Natural killer cell (primary cell): ENCODE data around the gene ADAMTSL5. TPM values are rescaled to one million over a fixed set of nuclear protein-coding genes. Genes with fewer than 3 reads are reported as not detected.

Experiments
- ATAC-seq, 3 donors: fragments of 150-1000 bp in 2 of 3; fragments of 200-7000 bp in 1 of 3; cut with Tn5 transposase; 1 replicate in 1 of 3; 2 replicates in 2 of 3; pipeline ENCODE4 v1.10.0; 2021; ENCODE audit warnings: mild to moderate bottlenecking in 2 of 3, moderate library complexity in 2 of 3
- DNase-seq, 2 donors: peaks; one replicate each; pipeline versions ENCODE4 v3.0.0 to v3.0.0-alpha.2; 2013 to 2021; ENCODE audit warnings: mixed read lengths in 1 of 2
- H3K27ac ChIP-seq: one replicate; pipeline ENCODE4 v1.5.1; 2013; ENCODE audit warnings: mild to moderate bottlenecking, low read length
- H3K27me3 ChIP-seq: one replicate; pipeline ENCODE4 v1.6.1; 2013; ENCODE audit warnings: low read length; ENCODE audit not compliant: control insufficient read depth, insufficient read depth
- H3K36me3 ChIP-seq: one replicate; pipeline ENCODE4 v1.6.1; 2013; ENCODE audit warnings: low read length; ENCODE audit not compliant: control insufficient read depth, insufficient read depth
- H3K4me1 ChIP-seq: one replicate; pipeline ENCODE4 v1.6.1; 2013; ENCODE audit warnings: low read length; ENCODE audit not compliant: control insufficient read depth, insufficient read depth
- H3K4me3 ChIP-seq: one replicate; pipeline ENCODE4 v1.5.1; 2013; ENCODE audit warnings: low read length
- H3K9me3 ChIP-seq: one replicate; pipeline ENCODE4 v1.6.1; 2013; ENCODE audit warnings: low read length; ENCODE audit not compliant: control insufficient read depth, insufficient read depth
- H3K27ac Mint-ChIP-seq, 2 donors: one replicate each; pipeline ENCODE4 v1.8.0; 2022; ENCODE audit warnings: mild to moderate bottlenecking in 2 of 2, mixed read lengths in 2 of 2, moderate library complexity in 1 of 2
- H3K27me3 Mint-ChIP-seq, 2 donors: one replicate each; pipeline ENCODE4 v1.8.0; 2022; ENCODE audit warnings: low read depth in 2 of 2, mixed read lengths in 2 of 2
- H3K36me3 Mint-ChIP-seq: one replicate; pipeline ENCODE4 v1.8.0; 2022; ENCODE audit warnings: mixed read lengths
- H3K4me1 Mint-ChIP-seq, 2 donors: one replicate each; pipeline ENCODE4 v1.8.0; 2022; ENCODE audit warnings: mixed read lengths in 2 of 2
- H3K4me3 Mint-ChIP-seq: one replicate; pipeline ENCODE4 v1.8.0; 2022; ENCODE audit warnings: mild to moderate bottlenecking, moderate library complexity, mixed read lengths
- H3K9me3 Mint-ChIP-seq, 2 donors: one replicate each; pipeline ENCODE4 v1.8.0; 2022; ENCODE audit warnings: mixed read lengths in 2 of 2
- CTCF ChIP-seq: fragments of 200-600 bp; IDR thresholded peaks from one replicate; pipeline ENCODE4 v1.8.0; 2022; ENCODE audit warnings: antibody characterized with exemption
- WGBS: methylation state at CpG from one replicate; pipeline ENCODE4 v1.1.7; 2013; ENCODE audit warnings: missing lambda C conversion rate; ENCODE audit not compliant: insufficient coverage; 5-methylcytosine and 5-hydroxymethylcytosine counted together
- intact Hi-C: fragments of 100-400 bp; cut with micrococcal nuclease; formaldehyde crosslinking; loops from one replicate; pipeline ENCODE4 v1.14.2; 2022
- total RNA-seq, 4 donors: library from RNA; stranded (reverse); fragments of 120-200 nt in 1 of 4; gene quantifications; one replicate each; pipeline versions ENCODE4 v1.2.3 to v1.2.4, GENCODE V29; 2013 to 2022

ADAMTSL5 gene
- total RNA-seq, 3 donors from 2014 or later (not counting 1 experiment from before 2014, with no cell fraction given), result 0.70 to 2.5 (median 1.0) TPM

GRCh38 chr19:1514986-1515721 lies 2.3 kb upstream of the ADAMTSL5 start:
- intact Hi-C loops, result no loop called here
- no peaks in the 10 kb centered on the region for H3K9me3 ChIP-seq
- peaks cover 12% of the 10 kb centered on the region for H3K27me3 ChIP-seq
- H3K36me3 ChIP-seq, result no peaks in the 10 kb centered on the region
- H3K27ac Mint-ChIP-seq, result no peak overlapping the region
- H3K27me3 Mint-ChIP-seq, result peaks cover under 1 to 11% of the 10 kb centered on the region in 2 donors
- no peak overlapping the region for H3K4me3 ChIP-seq
- H3K4me3 Mint-ChIP-seq, result no peak overlapping the region
- H3K4me1 ChIP-seq, result peaks cover 17% of the 10 kb centered on the region
- peaks cover 0 to 6% of the 10 kb centered on the region in 2 donors for H3K4me1 Mint-ChIP-seq
- H3K36me3 Mint-ChIP-seq, result no peaks in the 10 kb centered on the region
- no peak for ATAC-seq
- DNase-seq, result no peak
- H3K27ac ChIP-seq, result no peak overlapping the region
- no peaks in the 10 kb centered on the region for H3K9me3 Mint-ChIP-seq
- TF ChIP-seq CTCF, result no peak
- WGBS, result 80% methylated on average over 13 of the region's 14 CpGs

- Histone ChIP-seq H3K4me3 (no peak overlapping the region), H3K4me1 (peaks cover 17% of the 10 kb centered on the region), H3K36me3 (no peaks in the 10 kb centered on the region), H3K9me3 (no peaks in the 10 kb centered on the region), H3K27ac (no peak overlapping the region), H3K27me3 (peaks cover 12% of the 10 kb centered on the region)
- Mint-ChIP-seq H3K4me1 (peaks cover 0 to 9% of the 10 kb centered on the region in 2 donors), H3K27ac (no peak overlapping the region), H3K4me3 (no peak overlapping the region), H3K27me3 (peaks cover 6 to 14% of the 10 kb centered on the region in 2 donors), H3K9me3 (no peaks in the 10 kb centered on the region), H3K36me3 (no peaks in the 10 kb centered on the region)
- DNase-seq, result no peak
- TF ChIP-seq CTCF, result no peak
- 72% methylated on average over 10 of the region's 10 CpGs for WGBS
- intact Hi-C loops, result no loop called here
- no peak for ATAC-seq
Measured at GRCh38 chr19:1514295-1514661, 1.5 kb upstream of the ADAMTSL5 start.

- H3K27ac ChIP-seq, result no peak overlapping the region
- intact Hi-C loops, result no loop called here
- peak; percentile 62 to 82 for DNase-seq
- H3K27ac Mint-ChIP-seq, result no peak overlapping the region
- WGBS, result 12% methylated on average over 52 of the region's 52 CpGs
- H3K4me3 ChIP-seq, result no peak overlapping the region
- no peaks in the 10 kb centered on the region for H3K36me3 ChIP-seq
- ATAC-seq, result peak; percentile 63 to 69 (median 68)
- peaks cover 17% of the 10 kb centered on the region for H3K4me1 ChIP-seq
- TF ChIP-seq CTCF, result peak; percentile 64
- no peaks in the 10 kb centered on the region for H3K36me3 Mint-ChIP-seq
- H3K4me3 Mint-ChIP-seq, result no peak overlapping the region
- no peaks in the 10 kb centered on the region for H3K9me3 Mint-ChIP-seq
- H3K27me3 Mint-ChIP-seq, result peaks cover 6 to 15% of the 10 kb centered on the region in 2 donors
- H3K9me3 ChIP-seq, result no peaks in the 10 kb centered on the region
- H3K4me1 Mint-ChIP-seq, result peaks cover 0 to 9% of the 10 kb centered on the region in 2 donors
- H3K27me3 ChIP-seq, result peaks cover 12% of the 10 kb centered on the region
Measured at GRCh38 chr19:1513499-1514294, 878 bp upstream of the ADAMTSL5 start.
